GM21367 (cell line): ENCODE results near the gene IFI44.

Experiments used
- ATAC-seq: cut with Tn5 transposase; IDR thresholded peaks from one replicate; pipeline ENCODE4 v1.9.1; 2021; ENCODE audit not compliant: unreplicated experiment

The IFI44 gene

DNA sequence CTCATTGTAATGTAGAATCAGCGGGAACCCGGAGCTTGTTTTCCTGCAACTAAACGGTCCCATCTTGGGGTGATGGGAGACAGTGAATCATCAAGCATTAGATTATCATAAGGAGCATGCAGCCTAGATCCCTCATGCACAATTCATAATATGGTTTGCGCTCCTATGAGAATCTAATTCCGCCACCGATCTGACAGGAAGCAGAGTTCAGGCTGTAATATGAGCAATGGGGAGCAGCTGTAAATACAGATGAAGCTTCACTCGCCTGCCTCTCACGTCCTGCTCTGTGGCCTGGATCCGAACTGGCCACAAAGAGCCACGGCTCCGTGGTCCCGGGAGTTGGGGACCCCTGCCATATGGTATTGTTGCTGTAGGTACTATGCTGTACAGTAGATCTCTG lies 1.6 kb downstream of the IFI44 start:
- ATAC-seq = no peak

DNA sequence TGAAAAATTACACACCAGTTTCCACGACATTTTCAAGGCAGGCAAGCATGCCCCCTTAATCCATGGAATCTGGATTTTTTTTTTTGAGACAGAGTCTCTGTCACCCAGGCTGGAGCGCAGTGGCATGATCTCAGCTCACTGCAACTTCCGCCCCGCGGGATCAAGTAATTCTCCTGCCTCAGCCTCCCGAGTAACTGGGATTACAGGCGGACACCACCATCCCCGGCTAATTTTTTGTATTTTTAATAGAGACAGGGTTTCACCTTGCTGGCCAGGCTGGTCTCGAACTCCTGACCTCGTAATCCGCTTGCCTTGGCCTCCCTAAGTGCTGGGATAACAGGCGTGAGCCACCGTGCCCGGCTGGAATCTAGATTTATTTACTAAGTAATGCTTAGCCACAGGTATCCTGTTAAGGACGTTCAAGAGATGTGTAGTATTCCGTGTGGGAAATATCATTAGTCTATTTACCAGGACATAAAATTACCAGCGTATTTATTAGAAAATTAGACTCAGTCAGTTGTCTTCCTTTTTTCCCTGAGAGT lies 2.5 kb downstream of the IFI44 start:
- no peak for ATAC-seq

DNA sequence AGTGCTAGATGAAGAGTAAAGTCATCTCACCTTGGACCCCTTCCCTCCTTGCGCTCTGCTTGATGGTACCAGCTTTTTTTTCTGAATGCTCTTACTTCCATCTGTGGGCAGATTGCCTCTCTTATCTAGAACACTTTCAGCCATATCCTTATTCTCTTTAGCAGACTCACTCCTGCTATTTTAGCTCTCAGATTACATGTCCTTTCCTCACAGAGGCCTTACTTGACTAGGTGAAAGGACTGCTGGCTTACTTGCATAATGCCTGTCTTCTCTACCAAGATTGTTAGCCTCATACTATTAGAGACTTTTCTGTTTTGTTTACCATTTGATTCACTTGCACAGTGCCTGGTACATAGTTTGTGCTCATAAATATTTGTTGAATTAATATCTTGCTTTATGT lies 9.3 kb downstream of the IFI44 start:
- no peak for ATAC-seq

DNA sequence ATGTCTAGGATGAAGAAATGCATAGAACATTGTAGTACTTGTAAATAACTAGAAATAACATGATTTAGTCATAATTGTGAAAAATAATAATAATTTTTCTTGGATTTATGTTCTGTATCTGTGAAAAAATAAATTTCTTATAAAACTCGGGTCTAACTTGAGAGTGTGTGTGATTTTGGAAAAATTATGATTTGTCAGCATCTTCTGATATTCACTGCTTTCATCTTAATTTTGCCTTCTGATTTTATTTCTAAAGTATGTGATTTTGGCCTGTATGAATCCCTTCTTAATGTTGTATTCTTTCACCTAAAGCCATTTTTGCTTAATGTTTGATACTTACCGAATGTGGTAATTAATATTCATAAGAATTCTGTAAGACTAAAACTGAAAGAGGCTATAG lies 14.3 kb downstream of the IFI44 start:
- ATAC-seq = no peak

DNA sequence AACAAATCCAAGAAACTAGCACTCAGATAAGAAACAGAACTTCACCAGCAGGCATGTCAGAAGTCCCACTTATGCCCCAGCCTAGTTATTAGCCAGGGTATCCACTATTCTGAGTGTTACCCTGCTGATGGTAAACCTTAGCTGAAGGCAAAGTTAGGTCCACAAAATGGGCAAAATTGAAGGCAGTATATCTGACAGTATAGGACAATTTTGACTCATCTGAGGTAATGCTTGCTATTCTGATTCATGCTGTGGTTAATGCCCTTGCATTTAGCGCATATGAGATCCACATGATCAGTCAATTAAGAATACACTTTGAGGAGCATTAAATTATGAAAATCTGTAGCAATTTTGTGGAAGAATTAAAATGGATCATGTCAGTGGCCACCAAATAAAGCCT lies 15.1 kb downstream of the IFI44 start:
- ATAC-seq = peak; percentile 40

DNA sequence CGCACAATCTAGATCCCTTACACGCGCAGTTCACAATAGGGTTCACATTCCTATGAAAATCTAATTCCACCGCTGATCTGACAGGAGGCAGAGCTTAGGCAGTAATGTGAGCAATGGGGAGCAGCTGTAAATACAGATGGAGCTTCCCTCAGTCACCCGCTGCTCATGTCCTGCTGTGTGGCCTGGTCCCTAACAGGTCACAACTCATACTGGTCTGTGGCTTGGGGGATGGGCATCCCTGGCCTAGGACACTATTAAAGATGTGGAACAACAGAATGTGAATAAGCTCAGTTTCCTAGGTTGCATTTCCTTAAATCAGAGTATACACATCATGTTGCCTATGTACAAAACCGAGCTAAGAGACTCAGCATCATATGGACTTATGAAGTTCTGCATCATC lies 16.2 kb downstream of the IFI44 start:
- no peak for ATAC-seq

DNA sequence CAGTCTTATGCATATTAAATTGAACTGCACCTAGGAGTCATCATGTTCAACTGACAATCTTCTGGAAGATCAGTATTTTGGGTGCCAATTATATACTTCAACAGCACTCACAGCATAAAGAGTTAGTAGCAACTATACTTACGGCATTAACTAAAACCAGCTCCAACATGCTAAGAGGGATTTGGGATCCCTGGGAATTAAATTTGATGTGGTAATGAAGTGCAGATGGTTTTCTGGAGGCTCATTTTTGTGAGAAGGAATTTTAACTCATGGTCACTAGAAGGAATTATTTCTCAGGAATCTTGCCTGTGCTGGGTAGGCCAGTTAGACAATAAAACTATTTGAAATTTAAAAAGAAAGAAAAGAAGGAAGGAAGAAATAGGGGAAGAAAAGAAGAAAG lies 18.3 kb downstream of the IFI44 start:
- ATAC-seq = no peak

DNA sequence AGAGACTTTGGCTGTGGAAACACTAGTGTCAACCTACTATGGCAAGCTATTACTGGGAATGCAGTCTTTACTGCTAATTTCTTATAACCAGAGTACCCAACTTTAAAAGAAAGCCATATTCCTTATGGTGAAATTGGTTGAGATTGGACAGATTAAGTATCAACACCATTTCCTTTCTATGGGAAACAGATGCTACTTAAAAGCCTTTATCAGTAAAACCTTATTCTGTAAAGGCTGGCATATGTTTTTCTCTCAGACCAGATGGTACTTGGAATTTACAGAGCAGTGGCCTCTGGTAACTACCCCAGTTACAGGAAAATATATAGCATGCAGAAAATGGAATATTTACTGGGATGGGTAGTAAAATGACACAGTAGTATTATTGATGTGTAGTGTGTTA lies 18.8 kb downstream of the IFI44 start:
- ATAC-seq = no peak

DNA sequence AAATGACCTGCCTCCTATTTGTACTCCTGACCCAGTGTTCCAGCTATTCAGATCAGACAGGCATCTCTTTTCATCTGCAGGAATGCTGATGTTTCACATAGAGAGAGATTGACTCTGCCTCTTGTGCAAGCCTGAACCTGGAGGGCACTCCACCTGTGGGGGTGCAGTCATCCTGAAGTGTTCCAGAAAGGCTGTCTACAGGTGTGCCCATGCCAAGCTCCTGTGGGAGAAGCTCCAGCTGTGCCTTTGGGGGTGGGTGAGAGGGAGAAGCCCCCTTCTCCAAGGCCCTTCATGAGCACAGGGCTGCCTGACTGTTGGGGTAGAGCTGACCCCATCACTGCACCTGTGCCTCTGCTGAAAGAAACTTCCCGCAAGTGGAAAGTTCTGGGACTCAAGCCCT lies 22.8 kb downstream of the IFI44 start:
- no peak for ATAC-seq

DNA sequence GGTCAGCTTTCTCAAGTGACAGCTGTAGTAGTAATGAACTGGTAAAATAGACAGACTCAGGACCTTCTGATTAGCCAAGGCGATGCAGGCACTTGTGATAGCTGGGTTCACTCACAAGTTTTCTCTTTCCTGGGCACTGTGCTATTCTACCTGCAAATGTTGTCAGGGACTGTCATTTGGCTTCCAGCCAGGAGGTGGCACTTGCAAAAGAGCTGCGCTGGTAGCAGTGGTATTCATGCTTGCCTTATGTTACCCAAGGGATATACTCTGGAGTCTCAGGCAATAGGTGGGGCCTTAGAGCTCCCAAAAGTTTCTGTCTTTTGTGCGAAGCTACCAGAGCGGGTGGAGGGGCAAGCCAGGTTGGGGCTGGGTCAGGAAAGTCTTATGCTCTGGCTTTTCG lies 23.5 kb downstream of the IFI44 start:
- no peak for ATAC-seq

DNA sequence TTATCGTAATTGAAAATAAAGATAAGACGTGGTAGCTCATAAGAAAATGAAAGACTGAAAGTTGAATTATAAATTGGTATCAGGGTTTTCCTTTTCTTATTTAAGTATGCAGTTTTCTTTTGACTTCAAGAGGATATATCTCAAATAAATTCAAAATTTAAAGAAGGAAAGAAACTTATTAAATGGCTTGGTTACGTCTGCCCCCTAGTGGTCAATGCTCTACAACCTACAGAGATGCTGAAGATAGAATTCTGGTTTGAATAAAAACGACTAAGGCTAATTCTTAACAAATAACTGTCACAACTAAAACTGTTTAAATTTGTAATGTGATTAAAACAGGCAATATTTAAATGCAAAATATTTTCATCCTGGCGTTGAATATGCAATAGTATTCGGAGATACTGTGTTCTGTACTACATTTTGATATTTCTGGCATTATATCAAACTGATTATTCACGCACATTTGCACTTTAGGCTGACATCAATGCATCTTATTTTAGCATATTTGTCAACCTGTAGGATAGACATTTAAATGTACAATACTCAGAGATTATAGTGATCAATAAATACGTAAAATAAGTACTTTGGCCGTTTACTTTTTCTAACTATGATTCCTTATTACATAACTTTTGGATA lies 26.8 kb downstream of the IFI44 start:
- no peak for ATAC-seq

DNA sequence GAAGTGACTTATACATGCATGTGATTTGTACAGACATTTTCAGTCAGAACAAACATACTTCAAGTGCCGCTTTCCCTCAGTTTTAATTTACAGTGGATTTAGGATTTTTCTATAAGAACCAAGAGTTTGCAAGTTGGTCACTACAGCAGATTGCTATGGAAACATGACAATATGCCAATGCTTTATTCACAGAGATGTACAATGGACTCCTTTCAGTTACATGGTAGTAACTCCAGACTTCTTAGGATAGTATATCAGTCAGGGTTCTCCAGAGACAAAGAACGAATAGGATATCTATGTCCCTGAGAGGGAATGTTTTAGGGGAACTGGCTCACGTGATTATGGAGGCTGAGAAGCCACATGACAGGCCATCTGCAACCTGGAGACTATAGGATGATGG lies 27.4 kb downstream of the IFI44 start:
- ATAC-seq = no peak

DNA sequence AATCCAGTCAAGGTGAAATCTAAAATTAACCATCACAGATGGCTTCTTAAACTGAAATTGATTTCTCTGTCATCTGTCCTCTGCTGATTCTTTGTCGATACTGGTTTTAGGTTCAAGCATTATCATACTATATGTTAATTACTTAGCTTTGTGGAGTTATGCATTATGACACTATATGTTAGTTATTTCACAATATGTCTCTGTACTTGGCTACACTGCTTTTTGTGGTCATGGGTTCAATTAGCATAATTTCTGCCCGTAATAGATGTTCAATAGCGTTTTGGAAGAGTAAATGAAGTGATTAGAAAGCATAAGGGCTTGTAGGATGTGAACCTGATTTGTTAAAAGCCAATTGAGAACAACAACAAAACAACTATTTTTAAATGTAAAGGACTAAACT lies 28.2 kb downstream of the IFI44 start:
- ATAC-seq = no peak

DNA sequence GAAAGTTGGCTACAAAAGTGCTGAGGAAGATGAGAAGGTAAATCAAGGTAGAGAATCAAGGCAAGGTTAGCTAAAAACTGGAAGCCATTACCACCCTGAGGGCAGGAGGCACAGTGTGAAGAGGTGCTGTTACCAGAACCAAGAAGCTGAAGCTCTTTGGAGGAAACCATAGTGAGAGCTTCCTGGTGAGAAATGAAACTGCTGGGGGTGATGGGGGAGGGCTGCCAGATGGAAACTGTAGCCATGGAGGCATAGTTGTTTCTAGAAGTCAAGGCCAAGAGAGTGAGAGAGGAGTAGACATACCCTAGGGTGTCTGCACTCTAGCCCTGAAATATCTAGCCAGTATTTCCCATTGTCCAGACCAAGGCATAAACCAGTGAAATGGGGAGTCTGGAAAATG lies 28.7 kb downstream of the IFI44 start:
- ATAC-seq = peak; percentile 90

DNA sequence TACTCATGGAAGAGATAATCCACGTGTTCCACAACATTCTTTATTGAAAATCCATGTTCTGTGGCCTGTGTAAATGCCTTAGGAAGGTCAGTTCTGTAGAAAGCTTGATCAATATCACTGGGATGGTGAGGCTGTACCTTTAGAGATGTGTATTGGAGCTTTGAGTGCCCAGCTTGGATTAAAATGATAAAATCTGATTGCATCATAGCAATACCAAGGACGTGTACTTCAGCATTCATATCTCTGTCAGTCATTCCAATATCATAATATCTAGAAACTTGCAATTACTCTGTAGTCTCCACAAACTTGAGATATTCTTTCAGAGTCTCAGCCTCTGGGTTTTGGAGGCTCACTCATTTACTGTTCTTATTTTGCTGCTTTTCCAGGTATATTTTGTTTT lies 31.6 kb downstream of the IFI44 start:
- ATAC-seq = no peak

DNA sequence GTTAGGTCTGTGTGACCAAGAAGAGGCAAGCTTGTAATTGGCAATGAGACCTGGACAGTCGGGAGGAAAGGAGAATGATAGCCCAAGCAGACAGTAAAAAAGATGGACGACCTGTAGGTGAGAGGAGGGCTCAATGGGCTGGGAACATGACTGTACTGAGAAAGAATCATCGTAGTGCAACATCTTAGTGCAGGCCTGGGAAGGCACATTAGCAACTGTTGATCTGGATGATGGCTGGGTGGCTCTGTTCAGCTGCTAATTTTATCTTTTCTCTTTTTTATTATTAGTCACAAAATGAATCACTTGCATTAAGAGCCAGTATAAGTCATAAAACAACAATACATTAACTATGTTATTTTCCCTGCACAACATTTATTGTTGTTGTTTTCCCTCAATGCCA lies 32.9 kb downstream of the IFI44 start:
- no peak for ATAC-seq

DNA sequence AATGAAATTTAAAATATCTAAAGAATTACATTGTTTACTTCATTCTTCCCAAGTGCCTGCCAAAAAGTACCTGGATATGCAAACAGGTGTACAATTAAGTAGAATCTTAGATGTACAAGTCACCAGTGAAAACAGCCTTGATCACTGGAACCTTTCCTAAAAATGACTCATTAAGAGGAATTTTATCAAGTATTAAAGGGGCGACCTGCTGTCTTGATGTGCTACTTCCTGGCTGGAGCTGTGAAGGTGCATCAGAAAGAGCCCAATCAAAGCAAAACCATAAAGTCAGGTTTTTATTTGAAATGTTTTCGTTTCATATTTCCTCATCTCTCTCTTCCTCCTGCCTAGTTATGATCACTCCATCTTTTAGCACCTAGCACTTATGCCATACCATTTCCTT lies 33.4 kb downstream of the IFI44 start:
- no peak for ATAC-seq

DNA sequence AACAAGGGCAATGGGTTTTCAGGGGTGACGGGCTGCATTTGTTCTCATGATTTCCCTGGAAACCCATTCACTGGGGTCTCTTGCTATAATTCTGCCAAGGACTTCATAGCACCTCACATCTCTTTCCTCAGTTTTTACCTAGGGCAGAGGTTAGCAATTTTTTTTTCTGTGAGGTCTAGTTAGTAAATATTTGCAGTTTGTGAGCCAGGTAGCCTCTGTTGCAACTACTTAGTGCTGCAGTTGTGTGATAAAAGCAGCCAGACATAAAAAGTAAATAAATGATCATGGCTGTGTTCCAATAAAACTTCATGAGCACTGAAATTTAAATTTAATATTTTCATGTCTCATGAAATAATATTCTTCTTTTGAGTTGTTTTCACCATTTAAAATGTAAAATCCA lies 37.7 kb downstream of the IFI44 start:
- no peak for ATAC-seq

DNA sequence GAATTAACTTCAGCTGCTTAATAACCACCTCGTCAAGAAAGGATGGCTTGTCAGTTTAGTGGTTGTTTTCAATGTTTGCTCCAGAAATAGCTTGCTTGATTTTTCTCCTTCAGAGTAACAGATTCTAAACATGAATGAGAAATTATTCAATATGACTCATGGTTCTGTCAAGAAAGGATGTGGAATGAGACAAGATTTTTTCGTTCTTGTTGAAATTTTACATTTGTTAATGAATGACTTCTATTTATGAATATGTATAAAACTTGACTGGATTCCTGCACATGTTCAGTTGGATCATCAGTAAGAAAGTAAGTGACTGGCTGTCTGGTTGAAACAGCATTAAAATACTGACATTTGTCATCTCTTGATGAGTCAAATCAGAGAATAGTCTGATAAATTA lies 38.3 kb downstream of the IFI44 start:
- ATAC-seq = no peak

DNA sequence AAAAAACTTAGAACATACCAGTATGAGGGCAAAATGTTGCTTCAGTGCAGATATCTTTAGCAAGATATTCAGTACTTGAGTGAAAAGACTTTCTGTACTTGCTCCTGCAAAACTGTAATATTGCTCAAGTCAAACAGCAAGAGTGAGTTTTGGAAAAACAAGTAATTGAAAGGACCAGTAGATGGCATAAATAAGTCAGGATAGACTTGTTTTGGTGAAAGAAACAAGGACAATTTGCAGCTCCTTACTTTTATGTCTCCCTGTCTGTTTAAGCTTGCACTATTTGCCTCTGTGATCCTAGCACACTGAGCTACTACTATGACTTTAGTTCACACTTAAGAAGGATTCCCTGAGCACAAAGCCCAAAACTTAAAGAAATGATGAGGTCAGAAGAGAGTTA lies 39.1 kb downstream of the IFI44 start:
- no peak for ATAC-seq

DNA sequence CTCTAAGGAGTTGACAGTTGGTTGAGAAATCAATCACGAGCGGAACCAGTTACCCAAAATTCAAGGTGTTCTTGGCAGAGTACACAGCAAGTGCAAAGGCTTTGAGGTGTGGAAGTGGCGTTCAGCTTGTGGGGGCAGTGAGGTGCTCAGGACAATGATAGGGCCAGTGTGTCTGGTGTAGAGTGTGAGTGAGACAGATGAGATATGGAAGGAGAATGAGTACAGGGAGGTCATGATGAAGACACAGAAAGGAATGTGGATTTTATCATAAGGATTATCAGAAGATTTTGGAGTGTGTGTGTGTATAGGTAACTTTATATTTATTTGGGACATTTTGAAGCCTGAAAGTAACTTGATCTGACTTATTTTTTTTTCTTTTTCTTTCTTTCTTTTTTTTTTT lies 40.9 kb downstream of the IFI44 start:
- ATAC-seq = no peak

DNA sequence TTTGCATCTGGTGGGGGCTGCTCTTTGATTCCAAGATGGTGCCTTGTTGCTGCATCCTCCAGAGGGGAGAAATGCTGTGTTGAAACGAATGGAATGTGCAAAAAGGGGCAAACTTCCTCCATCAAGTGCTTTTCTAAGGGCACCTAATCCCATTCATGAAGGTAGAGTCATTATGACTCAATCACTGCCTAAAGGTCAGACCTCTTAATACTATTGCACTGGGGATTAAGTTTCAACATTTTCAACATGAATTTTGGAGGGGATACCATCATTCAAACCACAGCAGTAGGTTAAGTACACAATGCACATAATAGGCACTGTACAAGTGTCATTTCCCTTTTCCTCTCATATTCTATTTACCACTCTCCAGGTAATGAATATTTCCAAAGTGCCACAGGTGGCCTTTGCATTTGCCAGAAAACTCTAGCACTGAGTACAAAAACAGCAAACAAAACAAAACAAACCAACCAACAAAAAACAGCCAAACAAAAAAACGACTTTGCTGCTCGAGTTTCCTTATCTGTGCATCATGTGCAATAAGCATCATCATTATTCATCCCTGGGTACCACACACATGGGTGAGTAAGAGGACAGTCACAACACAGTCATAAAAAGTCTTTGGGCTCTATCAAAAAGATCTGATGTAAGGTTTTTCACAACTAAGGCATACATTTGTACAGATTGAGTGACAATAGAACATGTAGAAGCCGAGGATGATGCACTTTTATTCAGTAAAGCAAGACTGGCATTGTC lies 42.5 kb downstream of the IFI44 start:
- ATAC-seq = no peak

DNA sequence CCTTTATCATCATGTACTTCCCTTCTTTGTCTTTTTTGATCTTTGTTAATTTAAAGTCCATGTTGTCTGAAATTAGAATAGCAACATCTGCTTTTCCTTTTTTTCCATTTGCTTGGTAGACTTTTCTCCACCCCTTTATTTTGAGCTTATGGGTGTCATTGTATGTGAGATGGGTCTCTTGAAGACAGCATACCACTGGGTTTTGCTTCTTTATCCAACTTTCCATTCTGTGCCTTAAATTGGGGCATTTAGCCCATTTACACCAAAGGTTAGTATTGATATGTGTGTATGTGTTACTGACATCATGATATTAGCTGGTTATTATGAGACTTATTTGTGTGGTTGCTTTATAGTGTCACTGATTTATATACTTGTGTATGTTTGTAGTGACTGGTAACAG lies 50.2 kb downstream of the IFI44 start:
- ATAC-seq = no peak
